ENCODE data around the gene FBN2.

DNA sequence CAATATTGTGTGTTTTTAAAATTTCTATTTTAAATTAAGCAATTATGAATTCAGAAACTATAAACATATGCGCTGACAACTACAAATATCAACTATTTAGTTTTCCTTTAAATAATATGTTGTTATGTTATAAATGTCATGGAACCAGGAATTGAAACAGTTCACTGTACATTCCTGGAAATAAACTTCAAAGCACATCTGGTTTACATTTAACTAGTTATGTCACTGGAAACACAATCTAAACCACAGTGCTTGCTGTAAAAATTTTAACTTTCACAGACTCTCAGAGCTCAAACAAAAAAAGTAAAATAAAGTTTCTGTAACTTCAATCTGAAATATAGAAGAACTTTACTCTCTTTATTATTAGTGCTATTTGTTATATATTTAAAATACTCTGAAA lies 179.2 kb downstream of the FBN2 start:
- TF ChIP-seq, protein P1, sequence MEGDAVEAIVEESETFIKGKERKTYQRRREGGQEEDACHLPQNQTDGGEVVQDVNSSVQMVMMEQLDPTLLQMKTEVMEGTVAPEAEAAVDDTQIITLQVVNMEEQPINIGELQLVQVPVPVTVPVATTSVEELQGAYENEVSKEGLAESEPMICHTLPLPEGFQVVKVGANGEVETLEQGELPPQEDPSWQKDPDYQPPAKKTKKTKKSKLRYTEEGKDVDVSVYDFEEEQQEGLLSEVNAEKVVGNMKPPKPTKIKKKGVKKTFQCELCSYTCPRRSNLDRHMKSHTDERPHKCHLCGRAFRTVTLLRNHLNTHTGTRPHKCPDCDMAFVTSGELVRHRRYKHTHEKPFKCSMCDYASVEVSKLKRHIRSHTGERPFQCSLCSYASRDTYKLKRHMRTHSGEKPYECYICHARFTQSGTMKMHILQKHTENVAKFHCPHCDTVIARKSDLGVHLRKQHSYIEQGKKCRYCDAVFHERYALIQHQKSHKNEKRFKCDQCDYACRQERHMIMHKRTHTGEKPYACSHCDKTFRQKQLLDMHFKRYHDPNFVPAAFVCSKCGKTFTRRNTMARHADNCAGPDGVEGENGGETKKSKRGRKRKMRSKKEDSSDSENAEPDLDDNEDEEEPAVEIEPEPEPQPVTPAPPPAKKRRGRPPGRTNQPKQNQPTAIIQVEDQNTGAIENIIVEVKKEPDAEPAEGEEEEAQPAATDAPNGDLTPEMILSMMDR (conservative IDR thresholded peaks at IDR 0.05): no peak
- no peak for TF ChIP-seq EZH2 (IDR thresholded peaks at IDR 0.05; ENCODE audit: low read depth)
